Globus pallidus (tissue), 1 donor: ENCODE results near the gene SLC40A1.

Experiments
- DNase-seq: peaks from one replicate; pipeline ENCODE4 v3.0.0-alpha.2; 2015; ENCODE audit warnings: low spot score

SLC40A1 gene

DNA sequence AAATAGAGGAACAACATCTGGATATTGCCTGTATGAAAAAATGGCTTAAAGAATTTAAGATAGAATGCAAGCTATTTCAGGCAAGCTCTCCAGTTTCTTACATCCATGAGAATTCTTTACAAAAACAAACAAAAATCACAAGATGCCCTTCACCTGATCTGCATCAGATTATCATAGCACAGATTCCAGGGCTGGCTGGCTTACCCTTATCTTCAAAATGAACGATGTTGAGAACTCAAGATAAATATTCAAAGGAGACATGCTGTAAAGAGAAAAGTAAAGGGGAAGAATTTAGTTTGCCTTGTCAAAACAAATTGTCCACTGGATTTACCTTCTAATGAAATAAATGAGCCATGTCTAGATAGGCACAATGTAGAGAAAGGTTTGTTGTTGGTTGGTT, 18.7 kb upstream of the SLC40A1 start:
- DNase-seq = no peak

DNA sequence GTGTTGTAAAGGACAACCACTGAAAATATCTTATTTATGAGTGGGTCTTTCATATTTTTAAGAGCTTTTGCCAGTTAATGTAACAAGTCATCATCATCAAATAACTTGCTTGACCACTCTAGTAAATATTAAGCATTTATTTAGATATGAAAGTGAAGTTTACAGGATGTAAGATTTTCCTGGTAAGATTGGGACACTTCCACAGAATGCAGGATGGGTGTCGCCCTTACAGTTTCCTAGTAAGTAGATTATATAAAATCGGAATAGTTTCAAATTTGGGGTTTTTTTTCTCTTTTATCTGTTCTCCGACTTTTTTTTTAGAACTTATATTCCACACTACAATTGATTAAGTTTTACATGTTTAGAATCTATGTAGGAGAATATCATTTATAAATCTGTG, 14.8 kb upstream of the SLC40A1 start:
- no peak for DNase-seq

GRCh38 chr2:189594305-189594704, 13.7 kb upstream of the SLC40A1 start:
- no peak for DNase-seq

GRCh38 chr2:189593115-189593514, 12.5 kb upstream of the SLC40A1 start:
- DNase-seq = no peak

- DNase-seq = no peak
Measured at GRCh38 chr2:189592353-189592984, 11.9 kb upstream of the SLC40A1 start.

DNA sequence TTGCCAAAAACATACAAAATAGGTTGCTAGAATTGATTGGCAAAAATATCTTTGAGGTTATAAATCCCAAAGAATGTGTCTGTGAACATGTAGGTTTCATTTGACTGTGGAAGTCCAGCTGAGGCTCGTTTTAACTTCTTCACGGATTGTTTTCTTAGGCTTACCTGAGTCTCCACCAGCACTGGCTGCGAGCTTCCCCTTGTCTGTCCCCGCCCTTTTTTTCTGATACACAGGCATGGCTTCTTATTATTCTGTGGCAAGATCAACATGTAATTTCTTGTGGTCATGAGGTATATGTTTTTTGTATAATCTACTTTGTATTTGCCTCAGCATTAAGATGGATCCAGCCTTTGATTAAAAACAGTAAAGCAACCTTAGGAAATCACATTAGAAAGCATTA, 7.2 kb upstream of the SLC40A1 start:
- DNase-seq = no peak

GRCh38 chr2:189585226-189585756, 4.7 kb upstream of the SLC40A1 start:
- DNase-seq = no peak

DNA sequence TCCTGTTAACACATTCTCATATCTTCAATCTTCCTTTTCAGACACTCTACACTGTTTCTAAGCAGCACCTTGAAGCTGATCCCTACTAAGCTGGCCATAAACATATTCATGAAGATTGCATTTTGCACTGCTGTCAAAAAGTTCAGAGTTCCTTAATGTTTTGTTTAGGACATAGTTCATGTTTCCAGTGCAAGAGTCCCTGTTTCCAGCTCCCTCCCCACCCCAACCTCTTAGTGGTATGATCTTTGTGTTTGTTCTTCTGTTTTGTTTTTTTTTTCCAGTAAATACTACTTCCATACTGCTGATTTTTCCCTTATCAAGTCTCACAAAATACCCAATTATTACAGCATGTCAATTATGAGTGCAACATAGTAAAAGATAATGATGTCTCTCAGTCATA, 4.1 kb upstream of the SLC40A1 start:
- no peak for DNase-seq

GRCh38 chr2:189583227-189584198, 2.9 kb upstream of the SLC40A1 start:
- DNase-seq = no peak

DNA sequence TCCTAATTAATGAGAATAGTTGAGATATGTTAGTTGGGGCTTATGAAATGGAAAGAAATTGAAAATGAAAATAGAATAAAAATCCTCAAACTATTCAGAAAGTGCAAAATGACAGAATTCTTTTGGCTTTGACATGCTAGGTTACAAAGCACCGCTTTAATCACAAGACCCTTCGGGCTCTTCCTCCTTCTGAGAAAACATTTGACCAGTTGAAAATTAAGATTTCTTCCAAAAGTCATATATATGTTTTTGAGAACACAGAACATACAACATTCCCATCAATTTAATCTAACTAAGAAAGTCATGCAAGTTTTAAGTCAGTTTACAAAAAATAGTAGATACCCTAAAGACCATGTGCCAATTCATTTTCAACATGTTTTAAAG, 2.2 kb upstream of the SLC40A1 start:
- DNase-seq = no peak

- no peak for DNase-seq
Measured at GRCh38 chr2:189582140-189582808, 1.7 kb upstream of the SLC40A1 start.

GRCh38 chr2:189581354-189582139, 961 bp upstream of the SLC40A1 start:
- DNase-seq = no peak

- peak; percentile 19 for DNase-seq
Measured at GRCh38 chr2:189580241-189580651, 340 bp downstream of the SLC40A1 start.

DNA sequence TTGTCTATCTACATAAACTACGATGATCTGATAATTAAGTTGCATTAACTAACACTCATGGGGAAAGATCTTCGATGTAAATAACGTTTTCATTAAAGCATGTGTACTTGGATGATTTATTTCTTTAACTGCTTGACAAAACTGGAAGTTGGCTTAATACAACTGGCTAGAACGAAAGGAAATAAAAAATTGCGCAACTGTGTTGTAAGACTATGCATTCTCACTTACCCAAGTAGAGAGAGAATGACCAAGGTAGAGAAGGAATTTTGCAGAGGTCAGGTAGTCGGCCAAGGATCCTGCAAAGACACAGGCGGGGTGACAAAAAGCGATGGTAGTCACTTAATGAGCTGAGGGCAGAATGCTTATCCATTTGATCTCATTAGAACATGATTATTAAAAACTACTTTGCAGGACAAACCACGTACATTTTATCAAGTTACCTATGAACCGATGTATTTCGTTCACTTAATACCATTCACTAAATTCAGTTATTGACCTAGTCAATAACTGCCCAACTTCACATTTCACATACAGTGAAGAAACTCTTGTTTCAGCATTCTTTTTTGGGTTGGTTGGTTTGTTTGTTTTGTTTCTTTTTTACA, 900 bp downstream of the SLC40A1 start:
- DNase-seq = no peak

DNA sequence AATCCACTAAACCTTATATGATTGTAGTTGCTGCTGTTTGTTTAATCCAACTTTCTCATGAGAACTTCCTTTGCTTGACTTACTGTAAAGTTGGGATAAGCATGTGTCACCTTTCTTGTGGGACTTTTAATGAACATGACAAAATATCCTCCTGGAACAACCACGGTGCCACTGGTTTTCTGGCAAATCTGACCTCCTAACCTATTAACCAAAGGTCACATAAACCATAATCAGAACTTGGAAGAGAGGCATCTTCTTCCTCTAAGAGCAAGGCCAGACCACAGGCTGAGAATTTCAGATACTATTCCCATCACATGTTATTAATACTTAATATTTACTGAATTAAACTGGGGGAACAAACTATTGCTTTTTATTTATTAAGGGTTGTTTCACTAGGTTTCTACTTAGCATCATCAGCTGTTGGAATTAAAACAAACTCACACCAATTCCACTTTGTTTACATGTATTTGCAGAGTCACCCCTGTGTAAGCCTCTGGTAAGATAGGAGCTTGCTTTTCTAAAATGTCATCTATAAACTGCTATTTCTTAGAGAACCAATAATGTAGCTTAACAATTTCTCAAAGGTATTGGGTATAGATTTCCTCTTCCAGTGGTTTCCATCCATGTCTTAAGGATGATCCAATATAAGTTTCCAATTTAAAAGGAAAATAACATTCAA, 2.2 kb downstream of the SLC40A1 start:
- DNase-seq = no peak

DNA sequence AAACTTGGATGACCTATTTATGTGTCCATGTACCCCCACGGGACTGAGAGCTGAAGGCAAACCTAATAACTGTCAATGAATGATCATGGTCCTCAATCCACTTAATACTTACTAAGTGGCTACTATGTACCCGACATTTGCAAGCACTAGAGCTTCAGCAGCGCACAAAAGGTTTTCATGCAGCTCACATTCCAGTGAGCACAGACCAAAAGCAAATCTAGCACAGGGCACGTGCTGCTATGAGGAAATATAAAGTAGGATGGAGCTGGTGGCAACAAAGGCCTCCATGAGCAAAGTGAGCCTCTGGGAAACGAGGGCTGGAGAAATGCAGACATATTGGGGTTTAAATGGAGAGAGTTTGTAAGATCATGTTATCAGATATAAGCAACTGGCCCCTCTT, 3.5 kb downstream of the SLC40A1 start:
- no peak for DNase-seq

DNA sequence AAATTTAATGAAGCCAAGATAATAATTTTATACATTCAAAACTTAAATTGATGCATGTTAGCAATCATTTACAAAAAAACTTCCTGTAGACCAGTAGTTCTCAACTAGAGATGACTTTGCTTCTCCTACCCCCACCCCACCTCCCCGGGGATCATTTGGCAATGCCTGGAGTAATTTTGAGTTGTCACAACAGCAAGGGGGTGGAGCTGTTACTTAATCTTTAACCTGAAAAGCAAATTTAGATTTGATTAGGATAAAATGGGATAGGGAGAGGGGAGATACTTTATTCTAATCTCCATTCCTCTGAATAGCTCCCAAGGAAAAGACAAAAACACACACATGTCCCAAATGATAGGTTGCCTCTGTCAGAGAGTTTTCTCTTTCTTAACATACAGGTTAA, 4.2 kb downstream of the SLC40A1 start:
- no peak for DNase-seq

DNA sequence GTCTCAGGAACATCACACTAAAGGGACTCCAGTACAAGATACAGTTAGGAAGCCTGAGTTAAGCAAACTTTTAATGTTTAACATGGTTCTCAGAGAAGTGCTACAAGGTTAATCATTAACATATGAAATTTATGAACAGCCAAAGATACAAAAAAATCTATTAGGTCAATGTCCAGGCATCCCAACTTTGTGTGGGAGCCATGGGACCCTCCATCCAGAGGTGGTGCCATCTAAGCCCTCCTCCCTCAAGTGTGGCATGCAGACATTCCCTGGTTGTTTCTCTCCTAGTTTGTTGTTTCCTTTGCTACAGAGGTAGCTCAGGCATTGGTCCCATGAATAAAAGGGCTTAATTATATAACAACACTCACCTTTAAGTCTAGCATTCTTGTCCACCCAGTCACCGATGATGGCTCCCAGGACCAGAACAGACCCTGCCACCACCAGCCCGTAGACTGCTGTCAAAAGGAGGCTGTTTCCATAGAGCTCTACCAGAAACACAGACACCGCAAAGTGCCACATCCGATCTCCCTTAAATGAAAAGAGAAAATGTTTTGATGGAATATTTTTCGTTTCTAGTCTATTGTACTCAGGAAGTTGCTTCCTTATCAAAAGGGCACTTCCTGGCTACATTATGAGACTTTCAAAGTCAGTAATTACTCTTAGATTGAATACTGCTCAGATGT, 5.7 kb downstream of the SLC40A1 start:
- no peak for DNase-seq

GRCh38 chr2:189570570-189571031, 10.0 kb downstream of the SLC40A1 start:
- DNase-seq = no peak

GRCh38 chr2:189569295-189569910, 11.2 kb downstream of the SLC40A1 start:
- DNase-seq = no peak
